H4 (cell line): ENCODE data around the gene TFF1. TPM values are rescaled to one million over a fixed set of nuclear protein-coding genes. Genes with fewer than 3 reads are reported as not detected.

ENCODE experiments used
- DNase-seq: peaks from one replicate; pipeline ENCODE4 v3.0.0-alpha.2; 2015; ENCODE audit warnings: low spot score
- total RNA-seq: library from RNA; depleted of rRNA; stranded (reverse); fragments of >200 nt; shearing (Covaris generic); gene quantifications from 2 replicates; pipeline ENCODE4 v1.2.3, GENCODE V29; 2014

TFF1 gene
- total RNA-seq, 1 experiment from 2014 or later: not detected

DNA sequence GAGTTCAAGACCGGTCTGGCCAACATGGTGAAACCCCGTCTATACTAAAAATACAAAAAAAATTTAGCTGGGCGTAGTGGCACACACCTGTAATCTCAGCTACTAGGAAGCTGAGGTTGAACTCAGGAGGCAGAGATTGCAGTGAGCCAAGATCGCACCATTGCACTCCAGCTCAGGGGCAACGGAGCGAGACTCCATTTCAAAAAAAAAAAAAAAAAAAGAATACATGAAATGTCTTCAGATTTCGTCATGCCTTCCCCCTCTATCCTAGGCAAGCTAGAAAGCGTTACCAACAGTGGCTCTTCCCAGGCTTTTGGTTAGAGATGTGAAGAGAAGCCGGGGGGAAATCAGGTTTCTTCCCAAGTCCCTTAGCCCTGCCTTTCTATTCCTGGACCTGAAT is 3.6 kb downstream of the TFF1 start:
- no peak for DNase-seq

DNA sequence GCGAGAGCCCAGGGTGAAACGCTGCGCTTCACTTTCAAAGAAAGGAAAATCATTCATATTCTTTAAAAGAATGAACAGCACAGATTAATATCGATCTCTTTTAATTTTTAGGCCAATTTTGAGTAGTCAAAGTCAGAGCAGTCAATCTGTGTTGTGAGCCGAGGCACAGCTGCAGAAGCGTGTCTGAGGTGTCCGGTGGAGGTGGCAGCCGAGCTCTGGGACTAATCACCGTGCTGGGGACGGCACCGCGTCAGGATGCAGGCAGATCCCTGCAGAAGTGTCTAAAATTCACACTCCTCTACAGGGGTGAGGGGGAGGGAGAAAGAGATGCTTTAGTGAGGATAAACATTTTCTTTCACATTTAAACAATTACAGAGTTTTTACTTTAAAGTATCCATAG is 4.1 kb downstream of the TFF1 start:
- no peak for DNase-seq

DNA sequence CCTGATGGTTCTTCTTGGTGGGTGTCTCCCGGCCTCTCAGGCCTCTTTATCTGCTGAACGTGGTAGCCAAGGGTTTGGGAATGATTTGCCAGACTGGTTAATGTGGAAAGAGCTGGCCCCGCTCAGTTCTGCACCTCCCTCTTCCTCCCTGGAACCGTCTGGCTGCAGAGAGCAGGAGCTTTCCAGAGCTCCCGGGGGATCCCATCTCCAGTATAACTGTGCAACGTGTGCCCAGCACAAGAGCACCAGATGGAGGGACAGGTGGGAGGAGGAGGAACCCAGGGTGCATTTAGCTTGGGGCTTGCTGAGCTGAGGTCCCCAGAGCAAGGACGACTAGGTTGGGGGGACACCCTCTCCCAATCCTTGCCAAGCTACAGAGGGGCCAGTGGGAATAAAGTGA is 5.0 kb downstream of the TFF1 start:
- DNase-seq: no peak

DNA sequence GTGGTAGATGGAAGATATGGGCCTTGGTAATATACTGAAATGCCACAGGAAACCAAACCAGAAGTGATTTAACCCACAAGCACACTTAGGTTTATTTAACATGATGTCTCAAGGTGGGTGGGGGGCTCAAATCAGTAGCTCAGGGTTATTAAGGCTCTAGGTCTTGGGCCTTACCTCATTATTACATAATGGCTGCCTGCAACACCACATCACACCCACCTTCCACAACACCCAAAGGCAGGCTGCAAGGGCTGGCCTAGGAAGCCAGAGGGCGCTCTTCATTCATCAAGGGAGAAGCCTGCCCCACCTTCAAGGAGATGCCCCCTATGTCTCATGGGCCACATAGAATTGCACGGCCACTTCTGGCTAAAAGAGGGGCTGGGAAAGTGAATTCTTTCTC is 6.0 kb downstream of the TFF1 start:
- DNase-seq: no peak

DNA sequence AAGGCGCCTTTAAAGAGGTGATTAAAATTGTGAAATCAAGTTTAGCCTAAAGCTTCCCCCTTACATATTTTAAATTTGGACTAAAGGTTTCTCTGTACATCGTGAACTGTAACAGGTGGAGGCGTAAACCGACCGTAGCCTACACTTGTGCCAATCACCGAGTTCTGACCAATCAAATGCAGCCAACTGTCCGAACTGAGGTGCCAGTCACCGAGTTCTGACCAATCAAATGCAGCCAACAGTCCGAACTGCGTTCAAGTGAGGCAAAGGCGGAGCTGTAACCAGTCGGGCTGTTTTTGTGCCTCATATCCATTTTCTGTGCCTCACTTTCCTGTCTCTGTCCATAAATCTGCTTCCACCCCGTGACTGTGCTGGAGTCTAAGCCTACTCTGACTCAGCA is 7.4 kb downstream of the TFF1 start:
- DNase-seq: no peak

DNA sequence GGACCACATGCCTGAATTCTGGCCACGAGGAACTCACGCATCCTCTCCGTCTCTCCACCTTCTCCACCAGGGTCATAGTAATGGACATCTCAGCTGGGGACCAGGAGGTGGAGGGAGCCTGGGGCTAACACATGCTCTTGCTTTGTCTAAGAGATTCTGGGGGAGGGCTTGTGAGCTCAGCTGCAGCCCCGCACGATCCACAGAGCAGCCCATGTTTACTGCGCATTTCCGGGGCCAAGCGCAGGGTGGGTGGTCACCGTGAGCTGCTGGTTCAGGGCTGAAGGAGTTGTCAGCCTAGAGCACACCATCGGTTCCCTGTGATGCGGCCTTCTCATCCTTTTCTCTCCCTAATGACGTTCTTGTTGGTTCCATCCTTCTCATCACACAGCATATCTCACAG is 8.1 kb downstream of the TFF1 start:
- DNase-seq: no peak

DNA sequence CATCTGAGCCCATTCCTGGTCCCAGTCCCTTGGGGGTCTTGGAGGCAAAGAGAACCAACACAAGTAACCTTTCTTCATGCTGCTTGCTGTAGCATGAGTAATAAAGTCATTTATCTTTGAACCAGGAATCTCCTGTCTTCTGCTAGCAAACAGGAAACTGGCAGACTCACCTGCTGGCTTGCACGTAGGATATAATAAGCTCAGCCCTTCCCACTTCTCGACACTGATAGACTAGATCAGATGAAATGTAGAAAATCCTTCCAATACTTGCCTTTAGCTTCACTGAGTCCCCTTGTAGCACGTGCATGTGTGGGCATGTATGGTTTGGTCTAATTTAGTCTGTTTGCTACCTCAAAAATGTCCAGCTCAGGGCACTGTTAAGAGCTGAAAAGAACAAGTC is 9.0 kb downstream of the TFF1 start:
- DNase-seq: no peak

DNA sequence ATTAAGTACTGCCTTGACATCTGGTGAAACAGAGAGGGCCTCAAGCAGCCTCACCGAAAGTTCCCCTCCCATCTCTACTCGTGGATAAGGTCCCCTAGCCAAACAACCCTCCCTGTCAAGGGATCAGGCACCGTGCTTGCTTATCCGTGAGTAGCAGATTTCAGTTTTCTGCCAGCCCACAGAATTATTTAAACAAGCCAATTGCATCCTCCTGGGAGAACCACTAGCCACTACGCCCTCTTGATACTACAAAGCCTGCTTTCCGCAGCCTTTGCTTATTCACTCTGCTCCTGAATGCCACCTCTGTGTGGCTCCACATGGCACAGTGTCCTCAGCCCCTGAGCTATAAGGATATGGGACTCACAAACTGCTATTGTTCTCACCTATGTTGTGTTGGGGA is 9.7 kb downstream of the TFF1 start:
- no peak for DNase-seq

DNA sequence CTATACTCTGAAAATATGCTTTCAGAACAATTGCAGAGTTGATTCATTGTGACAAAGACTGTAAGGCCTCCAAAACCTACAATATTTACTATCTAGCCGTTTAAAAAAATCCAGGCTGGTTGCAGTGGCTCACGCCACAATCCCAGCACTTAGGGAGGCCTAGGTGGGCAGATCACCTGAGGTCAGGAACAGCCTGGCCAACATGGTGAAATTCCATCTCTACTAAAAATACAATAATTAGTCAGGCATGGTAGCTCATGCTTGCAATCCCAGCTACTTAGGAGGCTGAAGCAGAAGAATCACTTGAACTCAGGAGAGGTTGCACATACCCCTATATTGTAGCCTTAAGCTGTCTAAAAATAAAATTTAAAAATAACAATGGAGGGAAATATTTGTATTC is 10.3 kb downstream of the TFF1 start:
- no peak for DNase-seq

DNA sequence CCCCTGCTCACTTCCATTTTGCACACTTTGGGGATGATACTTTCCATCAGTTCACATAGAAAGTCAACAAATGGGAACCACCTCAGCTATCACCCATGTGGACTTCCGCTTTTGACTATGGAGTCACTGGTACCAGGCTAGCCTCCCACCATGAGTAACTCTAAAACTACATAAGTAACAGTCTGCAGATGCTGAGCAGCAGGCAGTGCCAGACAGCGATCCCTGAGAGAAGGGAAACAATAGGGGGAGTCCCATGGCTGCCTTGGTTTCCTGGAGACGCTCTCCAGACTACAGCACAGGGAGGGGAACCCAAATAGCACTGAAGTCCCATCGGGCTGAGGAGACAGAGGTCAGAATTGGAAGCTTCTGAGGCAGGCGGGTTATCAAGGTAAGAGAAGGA is 12.7 kb downstream of the TFF1 start:
- DNase-seq: no peak

DNA sequence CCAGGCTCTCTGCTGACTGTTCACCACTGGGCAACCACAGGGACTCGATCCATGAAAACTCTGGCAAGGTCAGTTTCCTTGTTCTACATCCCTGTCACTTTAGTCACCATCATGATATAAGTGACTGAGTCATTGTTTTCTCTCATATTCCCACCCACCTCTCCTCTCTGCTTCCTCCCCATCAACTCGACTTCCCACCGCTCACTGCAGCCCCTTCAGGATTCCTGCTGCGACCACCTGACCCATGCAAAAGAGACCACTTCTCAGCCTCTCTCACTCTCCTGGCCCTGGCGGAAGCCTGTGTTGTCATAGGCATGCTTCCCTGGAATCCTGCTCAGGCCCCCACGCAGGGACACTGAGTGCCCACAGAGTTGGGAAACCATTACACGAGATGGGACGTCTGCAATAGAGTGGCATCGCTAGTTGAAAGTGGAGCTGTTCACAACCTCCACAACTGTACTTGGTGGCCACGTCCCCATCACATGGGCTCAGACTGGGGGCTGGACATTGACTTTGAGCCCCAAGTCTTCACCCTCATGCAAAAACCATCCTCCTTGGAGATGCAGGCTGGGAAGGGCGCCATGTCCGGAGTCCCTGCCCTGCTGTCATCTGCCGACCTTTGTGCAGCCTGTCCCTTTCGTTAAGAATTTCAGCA is 13.8 kb downstream of the TFF1 start:
- DNase-seq: no peak

DNA sequence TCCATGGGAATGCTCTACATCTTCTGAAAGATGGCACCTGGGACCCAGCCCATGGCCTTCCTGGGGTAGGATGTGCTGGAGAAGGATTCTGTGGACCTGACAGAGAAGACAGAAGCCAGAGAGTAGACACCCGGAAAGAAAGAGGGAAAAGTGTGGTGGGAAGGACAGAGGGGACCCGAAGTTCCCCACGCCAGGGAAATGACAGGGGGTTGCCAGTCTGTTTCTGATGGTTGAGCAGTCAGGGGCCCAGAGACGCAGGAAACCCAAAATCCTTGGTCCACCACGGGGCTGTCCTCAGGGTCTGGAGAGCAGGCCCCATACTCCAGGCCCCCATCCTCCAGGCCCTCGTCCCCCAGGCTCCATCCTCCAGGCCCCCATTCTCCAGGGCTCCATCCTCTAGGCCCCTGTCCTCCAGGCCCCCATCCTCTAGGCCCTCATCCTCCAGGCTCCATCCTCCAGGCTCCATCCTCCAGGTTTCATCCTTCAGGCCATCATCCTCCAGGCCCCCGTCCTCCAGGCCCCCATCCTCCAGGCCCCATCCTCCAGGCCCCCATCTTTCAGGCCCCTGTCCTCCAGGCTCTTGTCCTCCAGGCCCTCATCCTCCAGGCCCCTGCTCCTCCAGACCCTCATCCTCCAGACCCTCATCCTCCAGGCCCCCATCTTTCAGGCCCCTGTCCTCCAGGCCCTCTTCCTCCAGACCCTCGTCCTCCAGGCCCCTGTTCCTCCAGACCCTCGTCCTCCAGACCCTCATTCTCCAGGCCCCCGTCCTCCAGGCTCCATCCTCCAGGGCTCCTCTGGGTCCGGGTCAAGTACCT is 14.5 kb downstream of the TFF1 start:
- DNase-seq: no peak

DNA sequence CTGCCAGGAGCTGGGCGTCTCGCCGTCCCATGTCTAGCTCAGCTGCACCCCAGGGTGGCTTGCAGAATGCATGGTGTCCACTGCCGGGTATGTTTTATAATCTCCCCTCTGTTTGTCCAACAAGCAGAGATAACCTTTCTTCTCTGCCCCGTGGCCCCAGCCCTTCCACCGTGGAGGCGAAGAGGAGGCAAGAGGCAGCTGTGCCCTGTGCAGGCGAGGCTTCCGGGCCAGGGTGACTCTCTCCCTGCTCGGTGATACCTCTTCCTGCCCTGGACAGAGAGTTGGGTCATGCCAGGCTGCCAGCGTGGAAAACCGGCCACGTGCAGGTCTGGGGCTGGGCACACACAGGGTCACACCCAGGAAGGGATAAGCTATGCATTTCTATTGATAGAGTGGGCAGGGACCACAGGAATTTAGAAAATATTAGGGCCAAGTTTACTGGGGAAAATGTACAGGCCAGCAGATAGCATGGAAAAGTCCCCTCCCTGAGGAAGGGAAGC is 15.4 kb downstream of the TFF1 start, which contains the start of gene TFF2:
Gene TFF2 (minus strand): TSS at position 68 of the 500 bp plus-strand sequence. CDS start 37 bp downstream, at position 31.
- no peak for DNase-seq

DNA sequence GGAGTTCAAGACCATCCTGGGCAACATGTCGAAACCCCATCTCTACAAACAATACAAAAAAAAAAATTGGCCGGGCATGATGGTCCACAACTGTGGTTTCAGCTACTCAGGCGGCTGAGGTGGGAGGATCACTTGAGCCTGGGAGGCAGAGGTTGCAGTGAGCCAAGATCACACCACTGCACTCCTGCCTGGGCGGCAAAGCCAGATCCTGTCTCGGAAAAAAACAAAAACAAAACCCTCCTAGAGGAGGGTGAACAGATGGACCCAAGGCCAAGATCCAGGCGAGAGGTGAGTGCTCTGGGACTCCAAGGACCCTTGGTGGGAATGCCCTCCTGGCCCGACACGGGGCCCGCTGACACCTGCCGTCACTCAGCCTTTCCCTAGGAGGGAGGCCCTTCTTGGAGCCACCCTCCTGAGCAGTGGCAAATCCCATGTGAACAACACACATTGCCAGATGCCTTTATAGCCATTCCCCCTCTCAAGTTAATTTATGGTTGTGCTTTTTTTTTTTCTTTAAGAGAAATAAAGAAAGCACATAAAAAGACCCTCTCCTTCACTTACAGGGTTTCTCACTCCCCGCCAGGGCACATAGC is 15.9 kb downstream of the TFF1 start:
- DNase-seq: no peak

DNA sequence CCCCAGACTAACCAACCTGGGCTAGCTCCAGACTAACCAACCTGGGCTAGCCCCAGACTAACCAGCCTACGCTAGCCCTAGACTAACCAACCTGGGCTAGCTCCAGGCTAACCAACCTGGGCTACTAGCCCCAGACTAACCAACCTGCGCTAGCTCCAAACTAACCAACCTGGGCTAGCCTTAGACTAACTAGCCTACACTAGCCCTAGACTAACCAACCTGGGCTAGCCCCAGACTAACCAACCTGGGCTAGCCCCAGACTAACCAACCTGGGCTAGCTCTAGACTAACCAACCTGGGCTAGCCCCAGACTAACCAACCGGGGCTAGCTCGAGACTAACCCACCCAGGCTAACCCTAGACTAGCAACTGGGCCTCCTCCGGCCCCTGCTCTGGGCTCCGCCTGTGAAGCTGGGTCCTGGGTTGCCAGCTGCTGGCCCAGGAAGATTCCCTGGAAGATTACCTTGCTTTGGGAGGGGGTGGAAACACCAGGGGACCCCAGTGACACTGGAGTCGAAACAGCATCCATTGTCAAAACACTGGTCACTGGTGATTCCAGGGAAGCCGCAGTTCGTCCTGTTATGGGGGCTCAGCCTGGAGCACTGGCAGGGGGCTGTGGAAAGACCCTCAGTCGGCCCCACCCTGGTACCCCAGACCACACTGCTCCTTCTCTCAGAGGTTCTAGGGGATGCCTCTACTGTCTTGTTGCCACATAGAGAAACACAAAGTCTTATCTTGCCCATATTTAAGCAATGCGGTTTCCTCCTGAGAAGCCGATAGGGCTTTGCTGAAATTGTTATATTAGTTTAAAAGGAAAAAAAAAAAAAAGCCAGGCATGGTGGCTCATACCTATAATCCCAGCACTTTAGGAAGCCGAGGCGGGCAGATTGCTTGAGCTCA is 16.7 kb downstream of the TFF1 start:
- DNase-seq: no peak

DNA sequence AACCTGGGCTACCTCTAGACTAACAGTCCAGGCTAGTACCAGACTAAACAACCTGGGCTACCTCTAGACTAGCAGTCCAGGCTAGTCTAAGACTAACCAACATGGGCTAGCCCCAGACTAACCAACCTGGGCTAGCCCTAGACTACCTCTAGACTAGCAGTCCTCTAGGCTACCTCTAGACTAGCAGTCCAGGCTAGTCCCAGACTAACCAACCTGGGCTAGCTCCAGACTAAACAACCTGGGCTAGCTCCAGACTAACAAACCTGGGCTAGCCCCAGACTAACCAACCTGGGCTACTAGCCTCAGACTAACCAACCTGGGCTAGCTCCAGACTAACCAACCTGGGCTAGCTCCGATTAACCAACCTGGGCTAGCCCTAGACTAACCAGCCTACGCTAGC is 17.6 kb downstream of the TFF1 start:
- DNase-seq: no peak

DNA sequence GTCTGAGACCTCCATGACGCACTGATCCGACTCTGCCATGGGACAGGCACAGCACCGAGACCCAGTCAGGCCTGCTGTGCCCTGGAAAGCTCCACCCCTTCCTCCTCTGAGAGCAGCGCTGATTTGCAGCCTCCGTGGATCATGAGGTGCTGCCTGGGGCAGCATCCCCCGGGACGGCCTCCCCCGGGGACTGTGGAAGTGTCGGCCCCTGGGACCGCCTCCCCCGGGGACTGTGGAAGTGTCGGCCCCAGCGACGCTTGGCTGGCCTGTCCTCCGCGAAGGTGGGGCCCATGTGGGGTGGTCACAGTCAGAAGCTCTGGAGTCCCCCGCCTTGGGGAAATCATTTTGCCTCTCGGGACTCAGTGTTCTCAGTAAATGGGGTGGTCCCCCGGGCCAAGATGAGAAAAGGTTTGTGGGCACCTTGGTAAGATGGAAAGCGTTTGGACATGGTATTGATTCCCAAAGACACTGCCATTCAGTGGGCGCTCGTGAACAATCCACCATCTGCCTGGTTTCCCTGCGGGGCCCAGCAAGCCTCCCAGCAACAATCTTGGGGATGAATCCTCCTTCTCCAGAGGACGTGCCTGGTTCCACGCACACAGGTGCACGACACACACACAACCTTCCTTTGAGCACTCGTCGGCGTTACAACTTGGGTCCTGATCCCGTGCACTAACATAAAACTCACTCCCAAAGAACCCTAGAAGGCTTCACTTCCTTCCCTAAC is 18.6 kb downstream of the TFF1 start:
- no peak for DNase-seq

DNA sequence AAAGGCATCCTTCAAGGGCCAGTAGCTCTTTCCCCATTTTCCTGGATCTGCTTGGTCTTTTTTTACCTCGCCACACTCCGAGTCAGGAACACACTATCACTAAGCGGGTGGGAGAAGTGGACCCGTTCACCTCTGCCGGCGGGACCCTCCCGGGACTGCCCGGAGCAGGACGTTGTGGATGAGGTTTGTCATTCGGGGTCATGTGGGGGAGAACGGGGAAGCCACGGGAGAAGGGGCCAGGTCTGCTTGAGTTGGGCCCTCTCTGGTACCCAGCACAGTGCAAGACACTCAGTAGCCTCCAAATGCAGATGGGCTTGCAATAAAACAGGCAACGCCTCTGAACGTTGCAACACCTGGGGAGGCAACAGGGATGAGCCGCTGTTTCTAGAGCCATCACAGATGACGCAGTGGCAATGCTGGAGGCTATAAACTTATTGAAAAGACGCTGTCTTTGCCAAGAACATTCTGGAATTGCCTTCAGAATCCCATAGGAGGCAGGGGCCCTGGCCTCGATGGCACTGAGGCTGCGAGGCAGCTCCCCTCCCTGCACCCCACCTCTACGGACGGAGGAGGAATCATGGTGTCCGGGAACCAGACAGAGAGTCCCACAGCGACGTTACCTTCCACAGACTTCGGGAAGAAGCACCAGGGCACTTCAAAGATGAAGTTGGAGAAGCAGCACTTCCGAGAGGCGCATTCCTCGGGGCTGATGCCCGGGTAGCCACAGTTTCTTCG is 19.3 kb downstream of the TFF1 start:
- DNase-seq: no peak

DNA sequence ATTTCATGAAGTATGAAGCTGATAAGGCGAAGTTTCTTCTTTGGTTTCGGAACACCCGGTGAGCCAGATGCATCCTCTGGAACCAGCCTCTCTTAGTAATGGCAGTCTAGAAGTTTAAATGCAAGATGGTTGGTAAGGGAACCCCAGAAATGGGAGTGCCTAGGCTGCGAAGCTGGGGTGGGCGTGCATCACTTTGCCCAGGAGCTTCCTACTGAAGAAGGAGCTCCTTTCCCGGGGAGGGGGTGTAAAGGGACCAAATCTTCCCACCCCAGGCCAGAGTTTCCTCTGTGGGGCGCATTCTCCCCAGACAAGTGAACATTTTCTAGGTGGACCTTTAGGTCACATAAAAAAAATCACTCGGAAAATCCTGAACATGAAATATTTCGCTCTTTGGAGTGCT is 19.9 kb downstream of the TFF1 start:
- DNase-seq: no peak

DNA sequence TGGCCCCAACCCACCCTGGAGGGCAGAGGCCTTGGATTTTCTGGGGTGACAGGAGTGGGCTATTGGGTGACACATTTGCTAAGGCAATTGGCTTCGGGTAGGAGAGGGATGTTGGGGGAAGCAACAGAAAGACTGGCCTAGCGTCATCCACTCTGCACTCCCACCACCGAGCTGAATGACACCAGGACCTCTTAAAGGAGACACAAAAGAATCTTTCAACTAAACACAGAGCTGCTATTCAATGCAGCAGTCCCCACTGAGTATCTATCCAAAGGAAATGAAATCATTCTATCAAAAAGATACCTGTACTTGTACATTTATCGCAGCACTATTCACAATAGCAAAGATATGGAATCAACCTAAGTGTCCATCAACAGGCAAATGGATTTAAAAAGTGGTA is 21.7 kb downstream of the TFF1 start:
- DNase-seq: no peak
